GM18519 (cell line): ENCODE results near the gene ASB18.

ENCODE experiments used
- ATAC-seq: cut with Tn5 transposase; IDR thresholded peaks from one replicate; pipeline ENCODE4 v1.9.1; 2021; ENCODE audit warnings: mild to moderate bottlenecking, moderate library complexity; ENCODE audit not compliant: unreplicated experiment, low FRiP score

ASB18 gene

GRCh38 chr2:236164925-236165841 is 99.0 kb downstream of the ASB18 start:
- ATAC-seq = no peak

GRCh38 chr2:236164201-236164924 is 99.8 kb downstream of the ASB18 start:
- ATAC-seq = no peak

- ATAC-seq = no peak
Measured at GRCh38 chr2:236163471-236164200, 100.6 kb downstream of the ASB18 start.

DNA sequence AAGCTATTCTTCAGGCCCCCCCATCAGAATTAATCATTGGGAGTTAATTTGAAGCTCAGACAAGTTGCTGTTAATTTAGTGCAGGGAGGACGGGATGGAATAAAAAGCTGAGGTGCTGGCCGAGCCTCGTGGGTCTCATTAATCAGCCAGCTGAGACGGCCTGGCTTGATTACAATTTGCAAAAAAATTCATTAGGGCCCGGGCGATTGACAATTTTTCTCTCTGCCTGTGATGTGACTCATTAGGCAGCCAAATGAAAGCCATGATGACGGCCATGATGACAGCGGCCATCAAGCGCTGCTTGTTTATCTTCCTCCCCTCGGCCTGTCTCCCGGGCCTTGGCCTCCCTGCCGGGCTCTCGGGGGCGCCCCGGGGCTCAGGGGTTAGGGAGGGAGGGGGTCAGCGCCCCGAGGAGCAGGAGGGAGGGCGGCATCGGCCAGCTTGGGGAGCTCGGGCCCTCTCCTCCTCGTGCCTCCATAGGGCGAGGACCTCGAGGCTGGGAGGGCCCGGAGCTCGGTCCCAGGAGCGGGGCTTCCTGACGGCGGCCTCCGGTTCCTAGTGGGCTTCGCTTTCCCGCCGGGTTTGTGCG is 101.2 kb downstream of the ASB18 start:
- ATAC-seq = no peak

GRCh38 chr2:236162031-236162845 is 102.0 kb downstream of the ASB18 start:
- no peak for ATAC-seq

GRCh38 chr2:236161531-236161930 is 102.7 kb downstream of the ASB18 start:
- ATAC-seq = no peak

DNA sequence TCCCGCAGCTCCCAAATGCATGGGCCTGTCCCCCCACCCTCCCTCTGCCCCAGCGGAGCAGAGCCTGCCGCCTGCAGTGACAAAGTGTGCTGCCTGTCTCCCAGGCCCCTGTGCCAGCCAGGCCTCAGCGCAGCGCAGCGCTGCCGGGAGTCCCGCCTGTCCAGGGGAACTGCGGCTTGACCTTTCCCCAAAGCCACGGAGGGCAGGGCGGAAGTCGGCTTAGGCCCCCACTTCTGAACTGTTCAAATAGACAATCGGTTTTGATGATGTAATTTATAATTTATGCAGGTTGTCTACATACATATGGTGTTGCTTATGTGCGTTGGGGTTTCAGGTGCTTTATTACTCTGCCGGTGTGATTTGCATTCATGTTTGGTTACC is 103.1 kb downstream of the ASB18 start:
- ATAC-seq = no peak

GRCh38 chr2:236160366-236161081 is 103.7 kb downstream of the ASB18 start:
- ATAC-seq = no peak

DNA sequence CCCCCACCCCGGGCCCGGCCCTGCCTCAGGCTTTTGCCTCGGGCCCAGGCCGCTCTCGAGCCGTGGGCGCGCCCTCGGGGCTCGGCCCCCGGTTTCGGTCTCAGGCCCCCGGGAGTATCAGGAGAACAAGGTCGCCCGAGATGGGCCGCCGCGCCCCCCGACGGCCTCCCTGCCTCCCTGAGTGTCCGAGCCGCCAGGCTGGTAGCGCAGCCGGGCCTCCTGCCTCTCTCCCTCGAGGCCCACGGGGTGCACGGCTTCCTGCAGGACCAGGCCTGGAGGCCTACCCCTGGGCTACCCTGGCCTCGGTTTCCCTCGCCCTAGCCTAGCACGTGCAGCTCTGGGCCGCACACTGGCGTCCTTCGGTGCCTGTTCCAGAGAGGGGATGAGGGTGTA is 104.4 kb downstream of the ASB18 start:
- no peak for ATAC-seq

- no peak for ATAC-seq
Measured at GRCh38 chr2:236158969-236159777, 105.0 kb downstream of the ASB18 start.

GRCh38 chr2:236157815-236158498 is 106.2 kb downstream of the ASB18 start:
- no peak for ATAC-seq

- ATAC-seq = no peak
Measured at GRCh38 chr2:236157366-236157765, 106.8 kb downstream of the ASB18 start.

- no peak for ATAC-seq
Measured at GRCh38 chr2:236156860-236157194, 107.4 kb downstream of the ASB18 start.

GRCh38 chr2:236156095-236156859 is 107.9 kb downstream of the ASB18 start:
- ATAC-seq = no peak

GRCh38 chr2:236155406-236155805 is 108.8 kb downstream of the ASB18 start:
- ATAC-seq = no peak

DNA sequence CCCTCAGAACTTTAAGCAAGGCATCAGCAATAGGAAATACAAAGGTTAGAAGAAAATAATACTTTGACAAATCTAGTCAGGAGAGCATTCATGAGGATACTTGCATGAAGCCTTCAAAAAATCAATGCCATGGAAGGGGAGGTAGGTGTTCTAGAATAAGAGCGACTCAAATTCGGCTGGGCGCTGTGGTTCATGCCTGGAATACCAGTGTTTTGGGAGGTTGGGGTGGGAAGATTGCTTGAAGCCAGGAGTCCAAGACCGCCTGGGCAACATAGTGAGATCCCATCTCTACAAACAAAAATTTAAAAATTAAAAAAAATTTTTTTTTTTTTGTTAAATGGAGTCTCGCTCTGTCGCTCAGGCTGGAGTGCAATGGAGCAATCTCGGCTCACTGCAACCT is 117.8 kb downstream of the ASB18 start:
- no peak for ATAC-seq

GRCh38 chr2:236143811-236144210 is 120.4 kb downstream of the ASB18 start:
- no peak for ATAC-seq
